IPS-NIHi11 (cell line): ENCODE data around the gene MTA2.

ENCODE experiments used
- DNase-seq: peaks from one replicate; pipeline ENCODE4 v3.0.0; 2012; ENCODE audit warnings: mixed read lengths, low spot score

The MTA2 gene

DNA sequence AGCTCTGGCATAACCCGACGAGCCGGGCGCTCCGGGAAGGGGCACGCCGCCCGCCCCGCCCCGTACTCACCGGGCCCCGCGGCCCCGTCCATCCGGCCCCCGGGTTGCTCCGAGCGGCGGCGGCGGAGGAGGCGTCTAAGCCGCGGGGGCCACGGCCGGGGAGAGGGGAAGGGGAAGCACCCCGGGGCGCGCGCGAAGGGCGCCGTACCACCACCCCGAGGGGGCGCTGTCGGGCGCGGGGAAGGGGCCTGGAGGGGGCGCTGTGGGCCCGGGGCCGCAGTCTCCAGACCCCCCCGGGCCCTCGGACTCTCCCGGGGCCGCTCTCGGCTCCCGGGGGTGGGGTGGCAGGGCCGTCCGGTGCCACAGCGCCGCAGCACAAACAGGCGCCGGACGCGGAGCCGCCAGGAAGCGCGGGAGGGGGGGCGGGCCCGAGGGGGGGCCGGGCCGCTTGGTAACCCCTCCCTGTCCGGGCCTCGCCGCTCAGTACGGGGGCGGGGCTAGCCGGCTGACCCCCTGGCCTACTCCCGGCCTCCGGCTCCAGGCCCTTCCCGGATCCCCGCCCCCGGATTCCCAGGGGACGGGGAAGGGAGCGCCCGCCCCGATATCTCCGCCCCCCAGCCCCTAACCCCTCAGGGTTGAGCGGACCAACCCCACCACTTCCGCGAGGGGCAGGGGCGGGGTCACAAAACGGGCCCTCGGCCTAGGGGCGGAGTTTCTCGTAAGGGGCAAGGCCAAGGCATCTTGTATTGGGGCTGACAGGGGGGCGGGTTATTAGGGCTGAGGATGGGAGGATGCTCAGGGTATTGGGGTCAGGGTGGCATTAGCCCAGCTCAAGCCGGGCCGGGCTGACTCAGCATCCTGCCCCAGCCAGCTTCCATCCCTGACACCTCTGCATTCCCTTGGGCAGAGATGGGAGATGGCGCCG, 11.0 kb upstream of the MTA2 start, which contains the start of the genes EML3 and ROM1:
EML3 (minus strand) TSS at position 410 of the 925 bp plus-strand sequence; CDS start at position 92, 318 bp downstream.
ROM1 (plus strand) TSS at position 892 of the 925 bp plus-strand sequence; CDS start at position 917, 25 bp downstream.
- peak; percentile 98 for DNase-seq

GRCh38 chr11:62611705-62612365, 10.2 kb upstream of the MTA2 start:
- DNase-seq: peak; percentile 36

DNA sequence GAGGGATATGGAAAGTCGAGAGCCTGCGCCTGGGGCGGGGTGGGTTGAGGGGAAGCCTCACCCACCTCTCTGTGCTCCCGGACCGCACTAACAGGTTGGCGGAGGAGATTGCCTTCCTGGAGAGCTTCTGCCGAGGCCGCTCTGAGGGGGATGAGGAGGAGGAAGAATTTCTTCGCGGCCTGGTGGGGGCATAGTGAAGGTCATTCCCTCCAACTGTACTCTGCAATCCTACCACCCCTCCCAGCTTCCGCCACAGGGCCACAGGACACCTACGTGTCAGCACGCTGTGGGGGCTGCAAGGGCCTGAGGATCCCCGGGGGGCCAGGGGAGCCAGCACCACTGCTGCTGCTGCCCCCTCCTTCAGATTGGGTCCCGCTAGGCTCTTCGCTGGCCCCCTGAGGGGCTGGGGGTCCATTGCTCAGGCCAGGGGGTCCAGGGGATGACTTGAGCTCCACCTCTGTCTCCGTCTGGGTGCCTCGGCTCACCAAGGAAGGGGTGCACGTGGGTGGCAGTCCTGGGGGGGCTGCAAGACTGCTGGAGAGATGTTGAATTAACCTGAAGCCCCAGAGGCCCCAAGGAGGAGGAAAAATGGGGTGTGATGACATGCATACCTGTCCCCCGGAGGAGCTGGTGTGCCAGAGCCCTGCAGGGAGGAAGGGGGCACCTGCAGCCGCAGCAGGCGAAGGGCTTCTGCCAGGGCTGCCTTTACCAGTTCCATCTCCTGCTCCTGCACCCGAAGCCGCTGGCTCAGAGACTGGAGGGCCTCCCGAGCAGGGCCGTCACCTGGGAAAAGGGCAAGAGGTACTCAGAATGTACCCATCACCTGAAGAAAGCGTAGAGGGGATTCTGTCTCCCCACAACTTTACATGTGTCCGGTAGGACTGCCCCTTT, 9.4 kb upstream of the MTA2 start:
- no peak for DNase-seq

GRCh38 chr11:62610403-62610802, 8.7 kb upstream of the MTA2 start:
- DNase-seq: no peak

GRCh38 chr11:62608776-62609175, 7.1 kb upstream of the MTA2 start:
- no peak for DNase-seq

DNA sequence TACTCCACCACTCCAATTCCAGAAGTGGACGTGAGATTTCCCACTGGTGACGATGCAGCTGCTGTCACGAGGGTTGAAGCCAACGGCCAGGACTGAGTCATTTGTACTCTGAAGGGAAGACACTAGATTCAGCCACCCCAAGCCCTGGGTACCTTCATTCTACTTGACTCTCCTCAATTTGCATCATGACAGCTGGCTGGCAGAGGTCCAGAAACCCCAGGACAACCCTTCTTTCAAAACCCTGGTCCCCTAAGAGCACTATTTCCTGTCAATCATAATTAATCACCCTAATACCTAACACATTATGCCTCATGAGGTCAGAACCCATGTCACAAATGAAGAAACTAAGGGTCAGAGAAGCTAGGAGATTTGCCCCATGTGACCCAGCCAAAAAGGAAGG, 6.0 kb upstream of the MTA2 start:
- no peak for DNase-seq

DNA sequence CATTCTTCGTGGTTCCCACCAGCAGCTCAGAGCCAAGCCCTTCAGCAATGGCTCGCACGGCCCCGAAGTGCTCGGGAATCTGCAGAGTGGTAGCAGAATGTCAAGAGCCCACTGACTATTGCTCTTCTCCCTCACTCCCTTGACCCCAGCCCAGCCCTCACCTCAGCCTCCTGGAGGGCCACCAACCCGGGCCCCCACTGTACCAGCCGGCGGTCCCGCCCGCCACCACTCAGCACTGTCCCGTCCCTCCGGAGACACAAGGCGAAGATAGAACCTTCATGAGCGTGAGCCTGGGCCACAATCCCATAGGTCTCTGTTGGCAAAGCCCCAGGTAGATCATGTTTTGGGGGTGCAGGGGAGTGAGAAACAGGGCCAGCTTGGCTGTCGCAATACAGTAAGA, 4.2 kb upstream of the MTA2 start:
- DNase-seq: no peak

DNA sequence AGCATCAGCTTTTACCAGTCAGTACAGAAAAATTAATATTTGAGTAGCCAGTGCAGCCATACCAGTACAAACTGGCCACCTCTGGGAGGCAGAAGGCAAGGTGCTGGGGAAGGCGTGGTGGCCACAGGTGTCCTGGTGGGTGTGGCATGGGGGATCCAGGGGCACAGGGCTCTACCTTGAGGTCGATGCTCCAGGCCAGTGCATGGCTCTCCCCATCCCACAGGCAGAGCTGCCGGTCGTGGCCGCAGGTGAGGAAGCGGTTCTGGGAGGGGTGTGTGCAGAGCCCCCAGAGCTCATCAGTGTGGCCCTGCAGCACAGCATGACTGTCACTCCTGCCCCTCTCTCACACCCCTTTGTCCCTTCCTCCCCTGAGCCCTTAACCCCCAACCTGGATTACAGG, 3.8 kb upstream of the MTA2 start:
- no peak for DNase-seq

- no peak for DNase-seq
Measured at GRCh38 chr11:62604460-62605120, 2.9 kb upstream of the MTA2 start.

GRCh38 chr11:62603776-62604299, 2.2 kb upstream of the MTA2 start:
- DNase-seq: no peak

GRCh38 chr11:62603072-62603408, 1.4 kb upstream of the MTA2 start:
- no peak for DNase-seq

DNA sequence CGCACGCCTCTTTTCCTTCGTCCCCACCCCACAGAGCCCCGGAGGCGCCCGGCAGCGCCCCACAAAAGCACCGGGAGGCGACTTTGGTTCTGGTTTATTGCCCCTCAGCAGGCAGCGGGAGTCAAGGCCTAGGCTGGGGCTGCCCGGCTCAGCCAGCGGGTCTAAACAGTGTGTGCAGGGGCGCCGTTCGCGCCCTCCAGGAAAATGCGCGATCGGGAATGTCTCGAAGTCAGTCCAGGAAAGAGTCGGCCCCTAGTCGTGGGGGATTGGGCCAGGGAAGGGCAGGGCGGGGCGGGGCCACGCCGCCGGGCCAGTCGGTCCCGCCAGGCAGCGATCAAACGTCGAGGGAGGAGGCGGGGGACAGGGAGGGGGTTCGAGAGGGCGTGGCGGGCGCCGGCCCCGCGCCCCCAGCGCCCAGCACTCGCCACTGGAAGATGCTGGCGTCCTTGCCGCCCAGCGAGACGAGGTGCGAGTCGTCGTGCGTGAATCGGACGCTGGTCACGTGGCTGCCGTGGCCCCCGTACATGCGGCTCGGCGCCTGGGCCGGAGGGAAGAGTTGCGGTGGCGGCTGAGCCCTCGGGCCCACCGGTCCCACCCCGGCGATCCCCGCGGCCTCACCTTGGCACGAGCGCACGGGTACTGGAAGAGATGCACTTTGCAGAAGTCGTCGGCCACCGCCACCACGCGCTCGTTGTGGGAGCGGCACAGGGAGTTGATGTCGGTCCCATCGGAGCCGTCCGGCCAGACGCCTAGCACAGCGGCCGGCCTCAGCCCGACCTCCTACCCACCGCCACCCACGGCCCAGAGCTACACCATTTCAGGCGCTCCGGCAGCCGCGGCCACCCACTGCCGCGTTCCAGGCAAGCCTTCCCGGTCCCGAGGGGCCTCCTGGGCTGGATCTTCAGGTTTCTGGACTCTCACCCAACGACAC, 741 bp upstream of the MTA2 start:
- peak; percentile 78 for DNase-seq

- DNase-seq: no peak
Measured at GRCh38 chr11:62601122-62601371, 618 bp downstream of the MTA2 start.

DNA sequence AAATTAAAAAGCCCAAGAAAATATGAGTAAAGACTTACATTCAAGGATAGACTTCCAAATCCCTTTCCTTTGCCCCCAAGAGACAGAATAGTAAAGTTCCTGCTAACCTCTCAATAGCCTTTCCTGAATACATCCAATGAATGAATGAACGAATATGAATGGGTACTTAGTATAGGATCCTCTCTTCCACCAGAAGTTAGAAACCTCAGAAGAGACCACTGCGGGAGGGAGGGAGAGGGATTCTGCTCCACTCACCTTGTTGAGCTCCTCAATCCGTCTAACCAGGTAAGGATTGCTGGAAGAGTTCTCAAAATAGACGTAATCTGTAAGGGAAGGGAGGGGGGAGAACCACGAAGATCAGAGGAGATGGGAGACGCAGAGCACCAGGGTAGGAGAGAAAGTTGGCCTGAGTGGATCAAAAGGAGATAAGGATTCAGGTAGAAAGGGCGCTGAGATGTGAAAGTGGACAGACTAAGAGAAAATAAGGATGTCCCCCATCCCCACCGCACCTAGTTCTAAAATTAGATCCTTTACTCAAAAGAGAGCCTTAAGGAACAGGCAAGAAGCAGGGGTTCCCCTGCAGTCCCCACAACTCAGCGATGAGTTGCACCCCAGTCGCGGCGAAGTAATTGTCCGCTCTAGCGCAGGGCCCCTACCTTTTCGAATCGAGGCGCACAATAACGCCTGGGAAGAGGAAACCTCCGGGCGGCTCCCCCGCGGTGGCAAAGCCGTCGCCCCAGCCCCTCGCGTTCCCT, 1.1 kb downstream of the MTA2 start:
- DNase-seq: no peak

DNA sequence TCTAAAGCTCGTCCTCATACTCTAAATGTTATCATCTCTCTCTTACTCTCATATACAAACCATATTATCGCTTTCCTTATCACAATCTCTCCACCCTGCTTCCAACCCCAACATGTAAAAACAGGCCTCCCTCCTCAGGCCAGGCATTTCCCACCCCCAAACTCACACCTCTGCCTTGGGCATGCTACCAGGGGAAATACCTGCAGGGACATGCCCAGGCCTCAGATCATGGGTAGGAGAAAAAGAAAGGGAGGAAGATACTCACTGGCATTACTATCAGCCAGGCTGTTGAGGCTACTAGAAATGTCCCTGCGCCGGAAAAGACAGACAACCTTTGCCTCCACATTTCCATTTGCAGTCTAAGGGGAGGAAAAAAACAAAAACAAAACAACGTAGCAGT, 1.8 kb downstream of the MTA2 start:
- DNase-seq: no peak

DNA sequence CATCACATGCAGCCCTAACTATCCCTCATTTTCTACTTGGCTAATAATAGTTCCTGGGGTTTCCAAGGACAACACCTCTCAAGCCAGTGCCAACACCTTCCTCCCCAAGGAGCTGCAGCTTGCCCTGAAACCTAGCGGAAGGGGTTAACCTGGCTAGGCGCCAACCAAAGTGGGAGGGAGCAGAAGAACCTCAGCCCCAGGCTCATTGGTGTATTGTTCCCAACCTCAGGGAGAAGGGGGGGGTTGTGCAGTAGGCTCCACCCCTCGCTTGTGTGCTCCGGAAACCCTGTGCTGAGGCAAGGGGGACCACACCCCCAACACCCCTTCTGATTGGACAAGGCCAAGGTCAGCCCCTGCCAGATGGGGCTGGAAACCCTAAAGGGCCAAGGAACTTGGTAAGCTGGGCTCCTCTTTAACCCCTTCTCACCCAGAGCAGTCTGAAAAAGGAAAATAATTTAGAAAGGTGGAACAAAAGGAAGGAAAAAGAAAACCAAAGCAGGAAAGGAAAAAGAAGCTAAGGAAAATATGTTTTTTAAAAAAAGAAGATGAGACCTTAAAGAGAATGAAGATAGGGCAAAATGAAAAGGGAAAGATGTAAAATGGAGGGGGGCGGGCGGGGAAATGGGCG, 2.5 kb downstream of the MTA2 start:
- peak; percentile 91 for DNase-seq

GRCh38 chr11:62595124-62595523, 6.5 kb downstream of the MTA2 start:
- DNase-seq: no peak

GRCh38 chr11:62593434-62594044, 8.1 kb downstream of the MTA2 start:
- DNase-seq: peak; percentile 53

DNA sequence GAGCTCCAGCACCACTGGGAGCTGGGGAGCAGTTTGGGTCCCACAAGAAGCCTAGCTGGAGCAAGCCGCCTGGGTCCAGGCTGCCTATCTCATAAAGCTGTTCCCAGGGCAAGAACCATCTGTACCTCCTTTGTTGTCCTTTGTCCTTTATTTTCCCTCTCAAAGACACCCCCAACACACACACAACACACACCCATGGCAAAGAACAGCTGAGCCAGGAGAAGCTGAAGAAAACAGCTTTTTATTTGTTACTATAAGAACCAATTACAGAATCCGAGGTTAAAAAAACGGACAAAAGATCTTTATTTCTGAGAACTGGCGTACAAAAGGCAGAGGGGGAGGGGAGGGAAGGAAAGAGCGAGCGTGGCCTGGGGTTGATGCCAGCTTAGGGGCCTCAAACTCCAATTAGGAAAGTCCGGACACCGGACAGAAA, 8.7 kb downstream of the MTA2 start:
- DNase-seq: no peak
